WTC11 (cell line): ENCODE results near the gene HLCS. TPM values are rescaled to one million over a fixed set of nuclear protein-coding genes. Genes with fewer than 3 reads are reported as not detected.

Experiments
- ATAC-seq: fragments of 200-7000 bp; cut with Tn5 transposase; 2 replicates; pipeline ENCODE4 v1.10.0; 2021; ENCODE audit warnings: mild to moderate bottlenecking, moderate library complexity
- CTCF ChIA-PET: fragments of 300-600 bp; sonication (Branson Sonifier 250); formaldehyde crosslinking; loops from one replicate; lab custom pipeline; 2021; ENCODE audit warnings: antibody characterized with exemption; lab: Charles Lee
- POLR2A ChIA-PET: fragments of 350-600 bp; sonication (Branson Sonifier 250); formaldehyde crosslinking; loops from one replicate; lab custom pipeline; 2021; ENCODE audit warnings: antibody characterized with exemption; lab: Charles Lee
- DNase-seq: peaks from one replicate; pipeline ENCODE4 v3.0.0; 2021; ENCODE audit warnings: low spot score
- H3K27ac Mint-ChIP-seq: 2 replicates; pipeline ENCODE4 v1.8.0; 2021; ENCODE audit warnings: mixed read lengths
- H3K27me3 Mint-ChIP-seq: 2 replicates; pipeline ENCODE4 v1.8.0; 2021; ENCODE audit warnings: low read depth, mild to moderate bottlenecking, moderate library complexity, mixed read lengths
- H3K36me3 Mint-ChIP-seq: 2 replicates; pipeline ENCODE4 v1.8.0; 2021; ENCODE audit warnings: mixed read lengths
- H3K4me1 Mint-ChIP-seq: 2 replicates; pipeline ENCODE4 v1.8.0; 2022; ENCODE audit warnings: mixed read lengths
- H3K4me3 Mint-ChIP-seq: 2 replicates; pipeline ENCODE4 v1.8.0; 2021; ENCODE audit warnings: mild to moderate bottlenecking, moderate library complexity, mixed read lengths
- H3K9me3 Mint-ChIP-seq: 2 replicates; pipeline ENCODE4 v1.8.0; 2021; ENCODE audit warnings: mixed read lengths
- ETV6 ChIP-seq: sonication (generic); formaldehyde crosslinking; IDR thresholded peaks from 2 replicates; pipeline ENCODE4 v1.8.1; 2022; ENCODE audit warnings: mild to moderate bottlenecking, missing genetic modification reagents
- GABPB1 ChIP-seq: sonication (generic); formaldehyde crosslinking; IDR thresholded peaks from 2 replicates; pipeline ENCODE4 v1.8.1; 2023; ENCODE audit warnings: mild to moderate bottlenecking, missing genetic modification reagents
- IRF2 ChIP-seq: sonication (generic); formaldehyde crosslinking; IDR thresholded peaks from 2 replicates; pipeline ENCODE4 v1.8.0; 2022; ENCODE audit warnings: low read depth, missing genetic modification reagents, borderline replicate concordance
- JAZF1 ChIP-seq: fragments of 250-450 bp; sonication (Bioruptor Pico); IDR thresholded peaks from 2 replicates; pipeline ENCODE4 v1.9.0; 2021; ENCODE audit warnings: moderate library complexity, mild to moderate bottlenecking, inconsistent platforms
- MXD4 ChIP-seq: fragments of 250-450 bp; sonication (Bioruptor Pico); IDR thresholded peaks from 2 replicates; pipeline ENCODE4 v1.8.0; 2021; ENCODE audit warnings: mild to moderate bottlenecking, moderate library complexity, borderline replicate concordance
- MYBL2 ChIP-seq: sonication (generic); formaldehyde crosslinking; IDR thresholded peaks from 2 replicates; pipeline ENCODE4 v1.8.1; 2023; ENCODE audit warnings: mild to moderate bottlenecking, moderate library complexity, missing genetic modification reagents
- NFATC4 ChIP-seq: fragments of 250-450 bp; sonication (Bioruptor Pico); IDR thresholded peaks from 2 replicates; pipeline ENCODE4 v1.9.0; 2021; ENCODE audit warnings: mild to moderate bottlenecking
- NR3C1 ChIP-seq: sonication (generic); formaldehyde crosslinking; conservative IDR thresholded peaks from 2 replicates; pipeline ENCODE4 v1.8.1; 2023; ENCODE audit warnings: low read depth, mild to moderate bottlenecking, missing genetic modification reagents
- TEAD1 ChIP-seq: sonication (generic); formaldehyde crosslinking; IDR thresholded peaks from 2 replicates; pipeline ENCODE4 v1.8.0; 2022; ENCODE audit warnings: mild to moderate bottlenecking, missing genetic modification reagents
- ZNF138 ChIP-seq: sonication (generic); formaldehyde crosslinking; conservative IDR thresholded peaks from 2 replicates; pipeline ENCODE4 v1.8.1; 2022; ENCODE audit warnings: mild to moderate bottlenecking, moderate library complexity, missing genetic modification reagents
- ZNF416 ChIP-seq: fragments of 250-450 bp; sonication (Bioruptor Pico); IDR thresholded peaks from 2 replicates; pipeline ENCODE4 v1.9.0; 2021; ENCODE audit warnings: mild to moderate bottlenecking, inconsistent platforms
- total RNA-seq: library from RNA; stranded (reverse); gene quantifications from 3 replicates; pipeline ENCODE4 v1.2.3, GENCODE V29; 2021
- TF ChIP-seq, protein P1 (sequence below): fragments of 250-450 bp; sonication (Bioruptor Pico); IDR thresholded peaks from 2 replicates; pipeline ENCODE4 v1.9.0; 2021; ENCODE audit warnings: moderate library complexity, mild to moderate bottlenecking, inconsistent platforms, borderline replicate concordance
- TF ChIP-seq, protein P2 (sequence below): sonication (generic); formaldehyde crosslinking; IDR thresholded peaks from 2 replicates; pipeline ENCODE4 v1.8.0; 2022; ENCODE audit warnings: missing genetic modification reagents
- TF ChIP-seq, protein P3 (sequence below): fragments of 250-450 bp; sonication (Bioruptor Pico); IDR thresholded peaks from 2 replicates; pipeline ENCODE4 v2.1.2; 2022; ENCODE audit warnings: mild to moderate bottlenecking, moderate library complexity
- TF ChIP-seq, protein P4 (sequence below): sonication (generic); formaldehyde crosslinking; IDR thresholded peaks from 2 replicates; pipeline ENCODE4 v1.8.1; 2023; ENCODE audit warnings: mild to moderate bottlenecking, missing genetic modification reagents, moderate library complexity
- TF ChIP-seq, protein P5 (sequence below): sonication (generic); formaldehyde crosslinking; IDR thresholded peaks from 2 replicates; pipeline ENCODE4 v1.8.1; 2023; ENCODE audit warnings: mild to moderate bottlenecking, missing genetic modification reagents, borderline replicate concordance
- TF ChIP-seq, protein P6 (sequence below): fragments of 250-450 bp; sonication (Bioruptor Pico); IDR thresholded peaks from 2 replicates; pipeline ENCODE4 v1.9.0; 2021; ENCODE audit warnings: mild to moderate bottlenecking

The HLCS gene
- total RNA-seq, 1 experiment from 2014 or later, result 9.3 TPM

DNA sequence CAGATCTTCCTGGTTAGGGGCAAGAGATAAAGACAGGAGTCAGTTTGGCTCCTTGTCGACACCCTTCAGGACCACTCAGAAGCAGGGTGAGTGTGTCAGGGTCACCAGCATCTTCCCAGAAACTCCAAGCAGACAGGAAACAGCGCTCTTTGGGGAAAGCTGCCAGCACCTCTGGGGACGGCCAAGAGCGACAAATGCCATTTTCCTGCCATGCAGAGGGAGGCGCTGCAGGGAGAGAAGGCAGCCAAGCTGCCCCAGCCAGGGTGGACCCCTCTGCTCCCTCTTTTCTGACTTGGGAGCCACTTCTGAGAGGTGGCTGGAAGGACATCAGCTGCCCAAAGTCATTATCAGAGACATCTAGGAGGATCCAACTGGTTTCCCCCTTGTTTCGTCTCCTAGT, 238.6 kb downstream of the HLCS start:
- ChIA-PET POLR2A (interaction anchor here (1.2 kb wide), 1 partner anchor 126 kb away, joined by 3 read pairs; no protein-coding TSS in a partner anchor), CTCF (interaction anchor here (0.7 to 1.6 kb wide), 16 partner anchors 9 to 189 kb away, joined by 3 to 9 read pairs (median 4); no protein-coding TSS in a partner anchor)
- DNase-seq, result peak; percentile 58
- Mint-ChIP-seq H3K27ac (no peak overlapping the region), H3K36me3 (no peaks in the 10 kb centered on the region), H3K27me3 (no peaks in the 10 kb centered on the region; the same call in none of the 2 replicates)
- peak; percentile 91 for ATAC-seq
- TF ChIP-seq, protein P1, sequence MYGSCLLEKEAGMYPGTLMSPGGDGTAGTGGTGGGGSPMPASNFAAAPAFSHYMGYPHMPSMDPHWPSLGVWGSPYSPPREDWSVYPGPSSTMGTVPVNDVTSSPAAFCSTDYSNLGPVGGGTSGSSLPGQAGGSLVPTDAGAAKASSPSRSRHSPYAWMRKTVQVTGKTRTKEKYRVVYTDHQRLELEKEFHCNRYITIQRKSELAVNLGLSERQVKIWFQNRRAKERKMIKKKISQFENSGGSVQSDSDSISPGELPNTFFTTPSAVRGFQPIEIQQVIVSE (CRISPR knock-in tag), result no peak
- TF ChIP-seq ZNF416 (CRISPR knock-in tag) (no peak), MXD4 (CRISPR knock-in tag) (no peak), TEAD1 (CRISPR knock-in tag) (no peak), MYBL2 (CRISPR knock-in tag) (no peak)
- TF ChIP-seq, protein P2, sequence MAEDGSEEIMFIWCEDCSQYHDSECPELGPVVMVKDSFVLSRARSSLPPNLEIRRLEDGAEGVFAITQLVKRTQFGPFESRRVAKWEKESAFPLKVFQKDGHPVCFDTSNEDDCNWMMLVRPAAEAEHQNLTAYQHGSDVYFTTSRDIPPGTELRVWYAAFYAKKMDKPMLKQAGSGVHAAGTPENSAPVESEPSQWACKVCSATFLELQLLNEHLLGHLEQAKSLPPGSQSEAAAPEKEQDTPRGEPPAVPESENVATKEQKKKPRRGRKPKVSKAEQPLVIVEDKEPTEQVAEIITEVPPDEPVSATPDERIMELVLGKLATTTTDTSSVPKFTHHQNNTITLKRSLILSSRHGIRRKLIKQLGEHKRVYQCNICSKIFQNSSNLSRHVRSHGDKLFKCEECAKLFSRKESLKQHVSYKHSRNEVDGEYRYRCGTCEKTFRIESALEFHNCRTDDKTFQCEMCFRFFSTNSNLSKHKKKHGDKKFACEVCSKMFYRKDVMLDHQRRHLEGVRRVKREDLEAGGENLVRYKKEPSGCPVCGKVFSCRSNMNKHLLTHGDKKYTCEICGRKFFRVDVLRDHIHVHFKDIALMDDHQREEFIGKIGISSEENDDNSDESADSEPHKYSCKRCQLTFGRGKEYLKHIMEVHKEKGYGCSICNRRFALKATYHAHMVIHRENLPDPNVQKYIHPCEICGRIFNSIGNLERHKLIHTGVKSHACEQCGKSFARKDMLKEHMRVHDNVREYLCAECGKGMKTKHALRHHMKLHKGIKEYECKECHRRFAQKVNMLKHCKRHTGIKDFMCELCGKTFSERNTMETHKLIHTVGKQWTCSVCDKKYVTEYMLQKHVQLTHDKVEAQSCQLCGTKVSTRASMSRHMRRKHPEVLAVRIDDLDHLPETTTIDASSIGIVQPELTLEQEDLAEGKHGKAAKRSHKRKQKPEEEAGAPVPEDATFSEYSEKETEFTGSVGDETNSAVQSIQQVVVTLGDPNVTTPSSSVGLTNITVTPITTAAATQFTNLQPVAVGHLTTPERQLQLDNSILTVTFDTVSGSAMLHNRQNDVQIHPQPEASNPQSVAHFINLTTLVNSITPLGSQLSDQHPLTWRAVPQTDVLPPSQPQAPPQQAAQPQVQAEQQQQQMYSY, result no peak
- TF ChIP-seq, all 79 proteins: peak for 0
- Mint-ChIP-seq H3K9me3 (no peaks in the 10 kb centered on the region), H3K4me3 (no peak overlapping the region), H3K4me1 (no peaks in the 10 kb centered on the region)

DNA sequence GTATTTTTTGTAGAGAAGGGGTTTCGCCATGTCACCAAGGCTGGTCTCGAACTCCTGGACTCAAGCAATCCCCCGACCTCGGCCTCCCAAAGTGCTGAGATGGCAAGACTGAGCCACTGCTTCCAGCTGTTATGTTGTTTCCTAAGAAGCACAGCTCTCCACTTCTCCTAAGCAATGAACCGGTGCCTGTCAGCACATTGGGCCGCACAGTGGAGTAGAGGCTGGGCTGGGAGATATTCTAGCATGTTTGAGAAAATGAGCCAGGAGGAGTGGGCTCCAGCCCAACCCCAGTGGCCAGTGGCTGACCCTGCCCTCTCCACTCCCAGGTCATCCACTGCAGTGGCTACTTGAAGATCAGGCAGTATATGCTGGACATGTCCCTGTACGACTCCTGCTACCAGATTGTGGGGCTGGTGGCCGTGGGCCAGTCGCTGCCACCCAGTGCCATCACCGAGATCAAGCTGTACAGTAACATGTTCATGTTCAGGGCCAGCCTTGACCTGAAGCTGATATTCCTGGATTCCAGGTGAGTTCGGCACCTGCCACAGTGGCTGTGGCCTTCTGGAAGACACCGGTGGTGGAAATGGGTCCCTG, 240.6 kb downstream of the HLCS start:
- H3K36me3 Mint-ChIP-seq, result no peaks in the 10 kb centered on the region
- no peak overlapping the region for H3K27ac Mint-ChIP-seq
- ChIA-PET POLR2A (no interaction called here), CTCF (interaction anchor here (1.0 to 1.1 kb wide), 2 partner anchors 34 to 128 kb away, joined by 3 read pairs; no protein-coding TSS in a partner anchor)
- ATAC-seq (no peak), DNase-seq (no peak)
- no peaks in the 10 kb centered on the region; the same call in none of the 2 replicates for H3K27me3 Mint-ChIP-seq
- no peaks in the 10 kb centered on the region for H3K4me1 Mint-ChIP-seq
- H3K4me3 Mint-ChIP-seq, result no peak overlapping the region
- no peaks in the 10 kb centered on the region for H3K9me3 Mint-ChIP-seq
- TF ChIP-seq ZNF138, result no peak
- TF ChIP-seq ETV6 (CRISPR knock-in tag), result no peak
- TF ChIP-seq, protein P3, sequence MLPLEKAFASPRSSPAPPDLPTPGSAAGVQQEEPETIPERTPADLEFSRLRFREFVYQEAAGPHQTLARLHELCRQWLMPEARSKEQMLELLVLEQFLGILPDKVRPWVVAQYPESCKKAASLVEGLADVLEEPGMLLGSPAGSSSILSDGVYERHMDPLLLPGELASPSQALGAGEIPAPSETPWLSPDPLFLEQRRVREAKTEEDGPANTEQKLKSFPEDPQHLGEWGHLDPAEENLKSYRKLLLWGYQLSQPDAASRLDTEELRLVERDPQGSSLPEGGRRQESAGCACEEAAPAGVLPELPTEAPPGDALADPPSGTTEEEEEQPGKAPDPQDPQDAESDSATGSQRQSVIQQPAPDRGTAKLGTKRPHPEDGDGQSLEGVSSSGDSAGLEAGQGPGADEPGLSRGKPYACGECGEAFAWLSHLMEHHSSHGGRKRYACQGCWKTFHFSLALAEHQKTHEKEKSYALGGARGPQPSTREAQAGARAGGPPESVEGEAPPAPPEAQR (CRISPR knock-in tag), result no peak
- TF ChIP-seq, protein P4, sequence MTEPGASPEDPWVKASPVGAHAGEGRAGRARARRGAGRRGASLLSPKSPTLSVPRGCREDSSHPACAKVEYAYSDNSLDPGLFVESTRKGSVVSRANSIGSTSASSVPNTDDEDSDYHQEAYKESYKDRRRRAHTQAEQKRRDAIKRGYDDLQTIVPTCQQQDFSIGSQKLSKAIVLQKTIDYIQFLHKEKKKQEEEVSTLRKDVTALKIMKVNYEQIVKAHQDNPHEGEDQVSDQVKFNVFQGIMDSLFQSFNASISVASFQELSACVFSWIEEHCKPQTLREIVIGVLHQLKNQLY (CRISPR knock-in tag), result no peak
- no peak for TF ChIP-seq NR3C1
- no peak for TF ChIP-seq JAZF1 (CRISPR knock-in tag)
- TF ChIP-seq NFATC4 (CRISPR knock-in tag), result no peak
- TF ChIP-seq, protein P5, sequence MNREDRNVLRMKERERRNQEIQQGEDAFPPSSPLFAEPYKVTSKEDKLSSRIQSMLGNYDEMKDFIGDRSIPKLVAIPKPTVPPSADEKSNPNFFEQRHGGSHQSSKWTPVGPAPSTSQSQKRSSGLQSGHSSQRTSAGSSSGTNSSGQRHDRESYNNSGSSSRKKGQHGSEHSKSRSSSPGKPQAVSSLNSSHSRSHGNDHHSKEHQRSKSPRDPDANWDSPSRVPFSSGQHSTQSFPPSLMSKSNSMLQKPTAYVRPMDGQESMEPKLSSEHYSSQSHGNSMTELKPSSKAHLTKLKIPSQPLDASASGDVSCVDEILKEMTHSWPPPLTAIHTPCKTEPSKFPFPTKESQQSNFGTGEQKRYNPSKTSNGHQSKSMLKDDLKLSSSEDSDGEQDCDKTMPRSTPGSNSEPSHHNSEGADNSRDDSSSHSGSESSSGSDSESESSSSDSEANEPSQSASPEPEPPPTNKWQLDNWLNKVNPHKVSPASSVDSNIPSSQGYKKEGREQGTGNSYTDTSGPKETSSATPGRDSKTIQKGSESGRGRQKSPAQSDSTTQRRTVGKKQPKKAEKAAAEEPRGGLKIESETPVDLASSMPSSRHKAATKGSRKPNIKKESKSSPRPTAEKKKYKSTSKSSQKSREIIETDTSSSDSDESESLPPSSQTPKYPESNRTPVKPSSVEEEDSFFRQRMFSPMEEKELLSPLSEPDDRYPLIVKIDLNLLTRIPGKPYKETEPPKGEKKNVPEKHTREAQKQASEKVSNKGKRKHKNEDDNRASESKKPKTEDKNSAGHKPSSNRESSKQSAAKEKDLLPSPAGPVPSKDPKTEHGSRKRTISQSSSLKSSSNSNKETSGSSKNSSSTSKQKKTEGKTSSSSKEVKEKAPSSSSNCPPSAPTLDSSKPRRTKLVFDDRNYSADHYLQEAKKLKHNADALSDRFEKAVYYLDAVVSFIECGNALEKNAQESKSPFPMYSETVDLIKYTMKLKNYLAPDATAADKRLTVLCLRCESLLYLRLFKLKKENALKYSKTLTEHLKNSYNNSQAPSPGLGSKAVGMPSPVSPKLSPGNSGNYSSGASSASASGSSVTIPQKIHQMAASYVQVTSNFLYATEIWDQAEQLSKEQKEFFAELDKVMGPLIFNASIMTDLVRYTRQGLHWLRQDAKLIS (CRISPR knock-in tag), result no peak
- TF ChIP-seq, protein P6, sequence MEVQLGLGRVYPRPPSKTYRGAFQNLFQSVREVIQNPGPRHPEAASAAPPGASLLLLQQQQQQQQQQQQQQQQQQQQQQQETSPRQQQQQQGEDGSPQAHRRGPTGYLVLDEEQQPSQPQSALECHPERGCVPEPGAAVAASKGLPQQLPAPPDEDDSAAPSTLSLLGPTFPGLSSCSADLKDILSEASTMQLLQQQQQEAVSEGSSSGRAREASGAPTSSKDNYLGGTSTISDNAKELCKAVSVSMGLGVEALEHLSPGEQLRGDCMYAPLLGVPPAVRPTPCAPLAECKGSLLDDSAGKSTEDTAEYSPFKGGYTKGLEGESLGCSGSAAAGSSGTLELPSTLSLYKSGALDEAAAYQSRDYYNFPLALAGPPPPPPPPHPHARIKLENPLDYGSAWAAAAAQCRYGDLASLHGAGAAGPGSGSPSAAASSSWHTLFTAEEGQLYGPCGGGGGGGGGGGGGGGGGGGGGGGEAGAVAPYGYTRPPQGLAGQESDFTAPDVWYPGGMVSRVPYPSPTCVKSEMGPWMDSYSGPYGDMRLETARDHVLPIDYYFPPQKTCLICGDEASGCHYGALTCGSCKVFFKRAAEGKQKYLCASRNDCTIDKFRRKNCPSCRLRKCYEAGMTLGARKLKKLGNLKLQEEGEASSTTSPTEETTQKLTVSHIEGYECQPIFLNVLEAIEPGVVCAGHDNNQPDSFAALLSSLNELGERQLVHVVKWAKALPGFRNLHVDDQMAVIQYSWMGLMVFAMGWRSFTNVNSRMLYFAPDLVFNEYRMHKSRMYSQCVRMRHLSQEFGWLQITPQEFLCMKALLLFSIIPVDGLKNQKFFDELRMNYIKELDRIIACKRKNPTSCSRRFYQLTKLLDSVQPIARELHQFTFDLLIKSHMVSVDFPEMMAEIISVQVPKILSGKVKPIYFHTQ, result no peak
- TF ChIP-seq IRF2 (CRISPR knock-in tag), result no peak
- no peak for TF ChIP-seq GABPB1 (CRISPR knock-in tag)
